GM12878 (cell line): ENCODE measurements around the gene ING4. TPM values are rescaled to one million over a fixed set of nuclear protein-coding genes. Genes with fewer than 3 reads are reported as not detected.
A peak's percentile ranks its signal among the peaks of the same experiment; 100 is the strongest.

Experiments used
- ATAC-seq: fragments of 200-7000 bp; cut with Tn5 transposase; 3 replicates; pipeline ENCODE4 v1.9.1; 2020; ENCODE audit warnings: mild to moderate bottlenecking, moderate library complexity
- BruUV-seq: library from RNA; stranded (reverse); fragments of 400-500 nt; replicated peaks from 2 replicates; lab custom pipeline; 2021; lab: Mats Ljungman, UMichigan
- CTCF ChIA-PET: fragments of 300-600 bp; sonication (Branson Sonifier 250); formaldehyde crosslinking; extraction: SDS; loops from one replicate; lab custom pipeline; 2021; ENCODE audit warnings: inconsistent platforms; lab: Yijun Ruan, JAX
- POLR2A ChIA-PET: fragments of 350-600 bp; formaldehyde crosslinking; extraction: SDS; loops from one replicate; lab custom pipeline; 2021; ENCODE audit warnings: inconsistent platforms; lab: Charles Lee
- RAD21 ChIA-PET: fragments of 300-600 bp; sonication (Branson Sonifier 250); formaldehyde crosslinking; loops from one replicate; lab custom pipeline; 2023; ENCODE audit warnings: antibody characterized with exemption; ENCODE audit not compliant: unreplicated experiment; lab: Charles Lee
- SMC1A ChIA-PET: fragments of 300-600 bp; sonication (Branson Sonifier 250); formaldehyde crosslinking; loops from one replicate; lab custom pipeline; 2023; ENCODE audit not compliant: unreplicated experiment, uncharacterized antibody; lab: Charles Lee
- DNase-seq: peaks from one replicate; pipeline ENCODE4 v3.0.0-alpha.2; 2011; ENCODE audit warnings: low read depth, low spot score
- FAIRE-seq: peaks from 3 replicates; lab custom pipeline; 2011; peaks lifted over from hg19 to GRCh38; lab: Jason Lieb, UNC
- H2AFZ ChIP-seq: 2 replicates; pipeline ENCODE4 v1.6.0; 2011; ENCODE audit warnings: low read depth, low read length, control low read depth; ENCODE audit not compliant: control insufficient read depth
- H3K27ac ChIP-seq: 2 replicates; pipeline ENCODE4 v1.5.1; 2011; ENCODE audit warnings: control low read depth; ENCODE audit not compliant: control insufficient read depth, insufficient read depth
- H3K27me3 ChIP-seq, 2 experiments: replicated peaks in 1 of 2; 2 replicates each; pipeline versions ENCODE4 v1.6.0 to v1.6.1; 2011; ENCODE audit warnings: low read length in 1 of 2; ENCODE audit not compliant: control insufficient read depth in 2 of 2, insufficient read depth in 2 of 2
- H3K36me3 ChIP-seq, 2 experiments: 2 replicates each; pipeline ENCODE4 v1.5.1; 2011; ENCODE audit warnings: low read length in 1 of 2; ENCODE audit not compliant: control insufficient read depth in 2 of 2, insufficient read depth in 2 of 2
- H3K4me1 ChIP-seq: 2 replicates; pipeline ENCODE4 v1.6.1; 2011; ENCODE audit warnings: mild to moderate bottlenecking, low read length, moderate library complexity, mixed read lengths; ENCODE audit not compliant: control insufficient read depth, insufficient read depth
- H3K4me2 ChIP-seq: 2 replicates; pipeline ENCODE4 v1.6.0; 2011; ENCODE audit warnings: control low read depth; ENCODE audit not compliant: control insufficient read depth, insufficient read depth
- H3K4me3 ChIP-seq: fragments of 200-600 bp; sonication (generic); 2 replicates; pipeline ENCODE4 v1.5.1; 2016
- H3K79me2 ChIP-seq: 2 replicates; pipeline ENCODE4 v1.6.0; 2011; ENCODE audit warnings: low read length; ENCODE audit not compliant: control insufficient read depth, insufficient read depth
- H3K9ac ChIP-seq: 2 replicates; pipeline ENCODE4 v1.8.0; 2011; ENCODE audit warnings: low read length, control low read depth, mixed read lengths; ENCODE audit not compliant: control insufficient read depth, insufficient read depth
- H3K9me3 ChIP-seq: replicated peaks from 3 replicates; pipeline ENCODE4 v1.5.1; 2011; ENCODE audit warnings: mild to moderate bottlenecking, low read length; ENCODE audit not compliant: control insufficient read depth, insufficient read depth
- H4K20me1 ChIP-seq: 2 replicates; pipeline ENCODE4 v1.6.0; 2011; ENCODE audit not compliant: control insufficient read depth, insufficient read depth
- BHLHE40 ChIP-seq, 2 experiments: fragments of 450-650 bp in 1 of 2; IDR thresholded peaks; 2 replicates each; pipeline ENCODE4 v1.6.1; 2011 to 2017; ENCODE audit warnings: low read depth in 2 of 2, borderline replicate concordance in 1 of 2, improper control_type of control experiment in 1 of 2, low read length in 1 of 2, mild to moderate bottlenecking in 1 of 2
- JUND ChIP-seq: IDR thresholded peaks from 2 replicates; pipeline ENCODE4 v1.6.1; 2012; ENCODE audit warnings: low read depth, mild to moderate bottlenecking, low read length, improper control_type of control experiment, moderate library complexity
- SP1 ChIP-seq: IDR thresholded peaks from one replicate; pipeline ENCODE4 v1.6.1; 2011; ENCODE audit warnings: low read depth, low read length
- WGBS: methylation state at CpG from one replicate; pipeline ENCODE4 v1.1.6; 2016; ENCODE audit warnings: low lambda C conversion rate; ENCODE audit not compliant: insufficient replicate concordance, insufficient coverage; ENCODE audit errors: missing lambda C conversion rate; 5-methylcytosine and 5-hydroxymethylcytosine counted together
- in situ Hi-C: fragments of 300-500 bp; cut with MboI; formaldehyde crosslinking; loops from 9 replicates; pipeline ENCODE4 v1.14.3; 2018; ENCODE audit warnings: mixed read lengths
- intact Hi-C: fragments of 100-400 bp; cut with micrococcal nuclease; formaldehyde crosslinking; loops from one replicate; pipeline ENCODE4 v1.14.2; 2022; ENCODE audit not compliant: unreplicated experiment
- polyA plus RNA-seq, 11 experiments: library from polyadenylated mRNA; depleted of rRNA in 4 of 11; unstranded in 6 of 11; stranded (reverse) in 5 of 11; fragments of >200 nt; fragmentation: Nextera tagmentation in 4 of 11; fragmentation: Illumina TruSeq in 1 of 11; extraction: Ambion mirVana in 4 of 11; extraction: Trizol in 1 of 11; gene quantifications; 1 replicate in 1 of 11; 2 replicates in 10 of 11; pipeline versions ENCODE4 v1.2.1 to v1.2.3, GENCODE V29; 2011 to 2016; ENCODE audit warnings: inconsistent platforms in 2 of 11, missing spikeins in 2 of 11, low read depth in 1 of 11
- total RNA-seq, 4 experiments: library from RNA; depleted of rRNA in 3 of 4; stranded (reverse); fragments of >200 nt in 3 of 4; fragmentation: Illumina TruSeq in 1 of 4; extraction: Trizol in 1 of 4; gene quantifications; 2 replicates each; pipeline versions ENCODE4 v1.2.1 to v1.2.3, GENCODE V29; 2013 to 2021

ING4 gene
- total and polyA plus RNA-seq, 10 of the 15 experiments (the other 5 are each of a cell fraction or from before 2014, with no cell fraction given): 7.2 to 53.9 (median 21.8) TPM

- TF ChIP-seq JUND: no peak
- H3K4me1 ChIP-seq: peaks cover 12% of the 10 kb centered on the region
Observed at GRCh38 chr12:6701078-6701768, 38.3 kb upstream of the ING4 start.

GRCh38 chr12:6700646-6701051 lies 37.7 kb upstream of the ING4 start, which contains the start of gene PIANP:
TSS of gene PIANP (minus strand) at chr12:6700815. CDS start at chr12:6698061, 2,754 bp downstream.
- peaks cover 12% of the 10 kb centered on the region for H3K4me1 ChIP-seq
- WGBS: 26% methylated on average over 10 of the region's 43 CpGs
- TF ChIP-seq BHLHE40 (IDR thresholded peaks at IDR 0.05; ENCODE audit: borderline replicate concordance in 1 of 2, low read depth in 2 of 2, low read length in 1 of 2) (peak in 1 of 2 experiments; percentile 6; a peak in 1 of 4 replicates), SP1 (no peak)
- H3K9ac ChIP-seq: no peak within 1 kb of the TSS
- H3K9me3 ChIP-seq: no peaks in the 10 kb centered on the region
- no peak within 1 kb of the TSS for H3K4me3 ChIP-seq
- peaks cover 15 to 21% of the 10 kb centered on the region in 2 experiments for H3K27me3 ChIP-seq
- in situ Hi-C loops: no loop called here
- BruUV-seq: no TSS peak
- ATAC-seq (no peak), FAIRE-seq (no peak), DNase-seq (no peak)
- intact Hi-C loops: no loop called here
- peak within 1 kb of the TSS; percentile 64 for H3K4me2 ChIP-seq
- no peak within 1 kb of the TSS for H3K27ac ChIP-seq
- H2AFZ ChIP-seq: peak within 1 kb of the TSS; percentile 7; the same call in 1 of the 2 replicates
- POLR2A ChIA-PET: no interaction called here
- H4K20me1 ChIP-seq: no peaks in the 10 kb centered on the region
- H3K36me3 ChIP-seq: no peaks in the 10 kb centered on the region
- RAD21 ChIA-PET: no interaction called here
- SMC1A ChIA-PET: no interaction called here
- CTCF ChIA-PET: interaction anchor here (0.6 kb wide), 1 partner anchor 110 kb away, joined by 3 read pairs; no protein-coding TSS in a partner anchor
- H3K79me2 ChIP-seq: no peaks in the 10 kb centered on the region

More at GRCh38 chr12:6701078-6701768, 38.3 kb upstream of the ING4 start:
- DNase-seq (no peak), ATAC-seq (no peak), FAIRE-seq (no peak)
- SMC1A ChIA-PET: no interaction called here
- Histone ChIP-seq H3K4me3 (no peak overlapping the region), H2AFZ (no peak overlapping the region), H4K20me1 (no peaks in the 10 kb centered on the region), H3K9me3 (no peaks in the 10 kb centered on the region), H3K9ac (no peak overlapping the region), H3K27me3 (peaks cover 15 to 21% of the 10 kb centered on the region in 2 experiments), H3K79me2 (no peaks in the 10 kb centered on the region), H3K36me3 (no peaks in the 10 kb centered on the region), H3K27ac (no peak overlapping the region), H3K4me2 (no peak overlapping the region)
- intact Hi-C loops (no loop called here), in situ Hi-C loops (no loop called here)
- POLR2A ChIA-PET: no interaction called here
- no TSS peak for BruUV-seq
- WGBS: 68% methylated on average over 13 of the region's 13 CpGs
- CTCF ChIA-PET: interaction anchor here (0.6 kb wide), 1 partner anchor 109 kb away, joined by 3 read pairs; no protein-coding TSS in a partner anchor
- RAD21 ChIA-PET: no interaction called here
